WTC11 (cell line): Measurements from ENCODE around the gene TRIP13.
"Not testable (repeated sequence)": the region's sequence is repeated elsewhere in the genome, so short reads cannot be mapped to it uniquely, and the experiment has no call there.

Experiments used
- CTCF ChIP-seq: fragments of 200-600 bp; IDR thresholded peaks from 2 replicates; pipeline ENCODE4 v1.8.0; 2022; ENCODE audit warnings: antibody characterized with exemption
- ETV6 ChIP-seq: sonication (generic); formaldehyde crosslinking; IDR thresholded peaks from 2 replicates; pipeline ENCODE4 v1.8.1; 2022; ENCODE audit warnings: mild to moderate bottlenecking, missing genetic modification reagents
- FOXP1 ChIP-seq: sonication (generic); formaldehyde crosslinking; IDR thresholded peaks from 2 replicates; pipeline ENCODE4 v1.8.0; 2022; ENCODE audit warnings: missing genetic modification reagents, mild to moderate bottlenecking, moderate library complexity, borderline replicate concordance
- GABPB1 ChIP-seq: sonication (generic); formaldehyde crosslinking; IDR thresholded peaks from 2 replicates; pipeline ENCODE4 v1.8.1; 2023; ENCODE audit warnings: mild to moderate bottlenecking, missing genetic modification reagents
- GTF2I ChIP-seq: fragments of 250-450 bp; sonication (Bioruptor Pico); conservative IDR thresholded peaks from 2 replicates; pipeline ENCODE4 v1.4.0; 2021; ENCODE audit warnings: mild to moderate bottlenecking
- PREB ChIP-seq: sonication (generic); formaldehyde crosslinking; IDR thresholded peaks from 2 replicates; pipeline ENCODE4 v1.8.1; 2022; ENCODE audit warnings: mild to moderate bottlenecking, missing genetic modification reagents, moderate library complexity, borderline replicate concordance
- TEAD4 ChIP-seq: sonication (generic); formaldehyde crosslinking; IDR thresholded peaks from 2 replicates; pipeline ENCODE4 v1.8.0; 2022; ENCODE audit warnings: mild to moderate bottlenecking, missing genetic modification reagents
- TP53 ChIP-seq: sonication (generic); formaldehyde crosslinking; IDR thresholded peaks from 2 replicates; pipeline ENCODE4 v1.8.1; 2023; ENCODE audit warnings: mild to moderate bottlenecking, missing genetic modification reagents
- USF1 ChIP-seq: sonication (generic); formaldehyde crosslinking; IDR thresholded peaks from 2 replicates; pipeline ENCODE4 v1.8.0; 2022; ENCODE audit warnings: mild to moderate bottlenecking, missing genetic modification reagents

DNA sequence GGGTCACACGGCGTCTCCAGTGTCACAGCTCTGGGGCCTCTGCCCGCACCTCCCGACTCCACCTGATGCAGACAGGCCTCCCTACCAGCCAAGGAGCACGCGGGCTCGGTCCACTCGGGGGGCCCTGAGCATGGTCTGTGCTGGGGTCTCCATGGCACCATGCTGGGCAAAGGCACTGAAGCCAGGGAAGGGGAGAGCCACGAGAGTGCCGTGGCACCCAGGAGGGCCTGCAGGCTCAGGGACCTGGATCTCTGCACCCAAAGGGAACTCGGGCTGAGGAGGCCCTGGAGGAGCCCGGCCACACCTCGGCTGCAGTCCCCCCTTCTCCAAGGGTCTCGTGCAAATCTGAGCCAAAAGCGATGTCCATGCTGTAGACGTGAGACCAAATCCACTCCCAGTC lies 48.3 kb upstream of the TRIP13 start:
- not testable (repeated sequence) for TF ChIP-seq FOXP1 (CRISPR knock-in tag); CTCF; TP53; GTF2I (CRISPR knock-in tag); ETV6 (CRISPR knock-in tag); TEAD4; USF1; GABPB1 (CRISPR knock-in tag); PREB (CRISPR knock-in tag)
